Stimulated activated naive CD8-positive, alpha-beta T cell treated with anti-CD3 and anti-CD28 coated beads, Interleukin-15, Interleukin-2, amounts not matched to agents 100 ng/mL and 50 ng/mL, for 24 hours (primary cell): ENCODE data around the gene CAMTA1.

ENCODE experiments used
- H3K27ac Mint-ChIP-seq: one replicate; pipeline ENCODE4 v1.8.0; 2021; ENCODE audit warnings: mild to moderate bottlenecking, mixed read lengths
- H3K27me3 Mint-ChIP-seq: one replicate; pipeline ENCODE4 v1.8.0; 2021; ENCODE audit warnings: mixed read lengths
- H3K36me3 Mint-ChIP-seq: one replicate; pipeline ENCODE4 v1.8.0; 2021; ENCODE audit warnings: low read depth, mixed read lengths
- H3K4me1 Mint-ChIP-seq: one replicate; pipeline ENCODE4 v1.8.0; 2021; ENCODE audit warnings: low read depth, mixed read lengths
- H3K4me3 Mint-ChIP-seq: one replicate; pipeline ENCODE4 v1.8.0; 2021; ENCODE audit warnings: mild to moderate bottlenecking, mixed read lengths
- H3K9me3 Mint-ChIP-seq: one replicate; pipeline ENCODE4 v1.8.0; 2021; ENCODE audit warnings: mixed read lengths

The CAMTA1 gene

DNA sequence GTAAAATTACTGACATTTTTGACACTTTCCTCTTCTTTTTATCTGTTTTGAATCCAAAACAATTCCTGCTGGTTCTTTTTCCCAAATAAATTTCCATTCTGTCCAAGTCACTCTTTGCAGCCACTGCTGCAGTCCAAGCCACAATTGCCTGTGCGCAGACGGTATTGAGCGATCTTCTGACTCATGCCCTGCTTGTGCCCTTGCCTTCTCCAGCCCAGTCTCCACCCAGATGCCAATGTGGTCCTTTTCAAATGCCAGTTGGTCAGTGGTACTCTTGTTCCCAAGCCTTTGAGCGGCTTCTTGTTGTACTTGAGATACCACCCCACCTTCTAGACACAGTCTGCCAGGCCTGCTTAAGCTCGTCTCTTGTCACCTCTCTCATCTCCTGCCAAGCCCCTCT lies 78.9 kb downstream of the CAMTA1 start:
- peaks cover 38% of the 10 kb centered on the region for H3K4me1 Mint-ChIP-seq
- peaks cover 18% of the 10 kb centered on the region for H3K36me3 Mint-ChIP-seq
- H3K9me3 Mint-ChIP-seq: no peaks in the 10 kb centered on the region
- H3K27me3 Mint-ChIP-seq: no peaks in the 10 kb centered on the region
- no peak overlapping the region for H3K27ac Mint-ChIP-seq
- H3K4me3 Mint-ChIP-seq: no peak overlapping the region

DNA sequence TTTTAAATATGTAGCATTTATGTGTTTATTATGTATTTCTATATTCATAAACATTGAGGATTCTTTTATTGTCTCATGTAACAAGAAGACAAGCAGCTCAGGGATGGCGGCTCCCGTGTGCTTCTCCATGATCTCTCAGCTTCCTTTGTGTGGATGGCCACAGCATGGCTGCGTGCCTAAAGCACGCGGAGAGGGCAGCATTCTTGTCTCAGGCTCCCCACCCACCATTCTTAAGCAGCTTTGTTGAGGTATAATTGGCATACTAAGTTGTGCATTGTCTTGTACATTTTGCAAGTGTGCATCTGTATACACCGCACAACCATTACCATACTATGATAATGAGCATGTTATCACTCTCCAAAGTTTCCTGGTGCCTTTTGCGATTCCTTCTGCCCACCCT lies 81.6 kb downstream of the CAMTA1 start:
- no peaks in the 10 kb centered on the region for H3K27me3 Mint-ChIP-seq
- no peak overlapping the region for H3K4me3 Mint-ChIP-seq
- peaks cover 12% of the 10 kb centered on the region for H3K36me3 Mint-ChIP-seq
- H3K9me3 Mint-ChIP-seq: no peaks in the 10 kb centered on the region
- no peak overlapping the region for H3K27ac Mint-ChIP-seq
- H3K4me1 Mint-ChIP-seq: peaks cover 31% of the 10 kb centered on the region

GRCh38 chr1:6867321-6867720 lies 82.1 kb downstream of the CAMTA1 start:
- H3K27ac Mint-ChIP-seq: no peak overlapping the region
- peaks cover 36% of the 10 kb centered on the region for H3K4me1 Mint-ChIP-seq
- H3K4me3 Mint-ChIP-seq: no peak overlapping the region
- no peaks in the 10 kb centered on the region for H3K27me3 Mint-ChIP-seq
- peaks cover 12% of the 10 kb centered on the region for H3K36me3 Mint-ChIP-seq
- no peaks in the 10 kb centered on the region for H3K9me3 Mint-ChIP-seq

DNA sequence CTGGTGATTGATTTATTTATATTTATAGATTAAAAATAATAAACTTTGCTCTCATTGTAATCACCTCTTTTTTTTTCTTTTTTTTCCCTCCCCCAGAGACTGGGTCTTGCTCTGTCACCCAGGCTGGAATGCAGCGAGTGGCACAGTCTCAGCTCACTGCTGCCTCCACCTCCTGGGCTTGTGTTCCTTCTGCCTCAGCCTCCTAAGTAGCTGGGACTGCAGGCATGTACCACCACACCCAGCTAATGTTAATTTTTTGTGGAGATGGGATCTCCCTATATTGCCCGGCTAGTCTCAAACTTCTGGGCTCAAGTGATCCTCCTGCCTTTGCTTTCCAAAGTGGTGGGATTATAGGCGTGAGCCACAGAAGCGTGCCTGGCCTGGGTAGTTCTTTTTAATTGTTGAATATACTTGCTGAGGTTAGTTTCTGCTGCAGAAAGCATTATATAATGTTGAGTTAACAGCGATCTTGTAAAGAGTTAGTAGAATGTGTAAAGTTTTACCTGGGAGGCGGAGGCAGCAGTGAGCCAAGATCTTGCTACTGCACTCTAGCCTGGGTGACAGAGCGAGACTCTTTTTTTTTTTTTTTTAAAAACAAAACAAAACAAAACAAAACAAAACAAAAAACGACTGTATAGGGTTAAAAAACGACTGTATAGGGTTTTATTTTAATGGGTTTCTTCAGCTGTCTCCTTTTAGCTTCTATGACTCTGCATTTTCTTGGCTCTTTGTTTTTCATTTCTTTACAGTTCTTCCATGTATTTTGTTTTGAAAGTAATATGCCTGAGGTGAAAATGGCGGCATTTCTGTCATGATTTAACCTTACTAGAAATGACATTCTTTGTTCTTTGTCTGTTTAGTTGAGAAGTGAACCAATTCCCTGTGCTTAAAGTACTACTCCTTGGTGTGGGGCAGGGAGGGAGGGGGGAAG lies 82.7 kb downstream of the CAMTA1 start:
- H3K27ac Mint-ChIP-seq: no peak overlapping the region
- H3K27me3 Mint-ChIP-seq: no peaks in the 10 kb centered on the region
- no peaks in the 10 kb centered on the region for H3K9me3 Mint-ChIP-seq
- H3K4me1 Mint-ChIP-seq: peaks cover 42% of the 10 kb centered on the region
- H3K4me3 Mint-ChIP-seq: no peak overlapping the region
- peaks cover 18% of the 10 kb centered on the region for H3K36me3 Mint-ChIP-seq

GRCh38 chr1:6868660-6869380 lies 83.6 kb downstream of the CAMTA1 start:
- H3K4me3 Mint-ChIP-seq: no peak overlapping the region
- H3K9me3 Mint-ChIP-seq: no peaks in the 10 kb centered on the region
- peaks cover 16% of the 10 kb centered on the region for H3K36me3 Mint-ChIP-seq
- no peak overlapping the region for H3K27ac Mint-ChIP-seq
- peaks cover 42% of the 10 kb centered on the region for H3K4me1 Mint-ChIP-seq
- H3K27me3 Mint-ChIP-seq: no peaks in the 10 kb centered on the region

- Mint-ChIP-seq H3K4me3 (no peak overlapping the region), H3K27me3 (no peaks in the 10 kb centered on the region), H3K36me3 (peaks cover 13% of the 10 kb centered on the region), H3K9me3 (no peaks in the 10 kb centered on the region), H3K4me1 (peaks cover 42% of the 10 kb centered on the region), H3K27ac (no peak overlapping the region)
These were observed 84.3 kb downstream of the CAMTA1 start for GRCh38 chr1:6869545-6869944.

DNA sequence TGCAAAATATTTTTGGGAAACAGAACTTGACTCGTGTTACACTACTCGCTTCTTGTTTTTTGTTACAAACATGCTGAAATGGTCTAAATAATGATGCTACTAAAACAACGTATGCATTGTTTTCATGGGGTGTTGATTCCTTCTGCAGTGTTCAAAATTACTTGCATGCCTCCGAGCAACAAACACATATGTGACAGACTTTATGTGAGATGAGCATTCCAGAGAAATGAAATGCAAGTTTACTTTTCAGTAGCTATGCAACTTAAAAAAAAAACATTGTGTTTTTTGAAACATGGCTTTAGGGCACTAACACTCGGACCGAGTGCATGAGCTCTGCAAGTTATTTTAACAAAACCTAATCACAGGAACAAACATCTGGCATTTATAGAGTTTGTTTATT lies 84.8 kb downstream of the CAMTA1 start:
- no peak overlapping the region for H3K4me3 Mint-ChIP-seq
- H3K9me3 Mint-ChIP-seq: no peaks in the 10 kb centered on the region
- H3K4me1 Mint-ChIP-seq: peaks cover 42% of the 10 kb centered on the region
- no peak overlapping the region for H3K27ac Mint-ChIP-seq
- peaks cover 12% of the 10 kb centered on the region for H3K36me3 Mint-ChIP-seq
- no peaks in the 10 kb centered on the region for H3K27me3 Mint-ChIP-seq

GRCh38 chr1:6870571-6870970 lies 85.3 kb downstream of the CAMTA1 start:
- Mint-ChIP-seq H3K9me3 (no peaks in the 10 kb centered on the region), H3K4me1 (peaks cover 42% of the 10 kb centered on the region), H3K27ac (no peak overlapping the region)

GRCh38 chr1:6871300-6871972 lies 86.2 kb downstream of the CAMTA1 start:
- Mint-ChIP-seq H3K9me3 (no peaks in the 10 kb centered on the region), H3K27ac (no peak overlapping the region), H3K36me3 (peaks cover 17% of the 10 kb centered on the region), H3K4me3 (no peak overlapping the region), H3K27me3 (no peaks in the 10 kb centered on the region), H3K4me1 (peaks cover 40% of the 10 kb centered on the region)

More at GRCh38 chr1:6870571-6870970, 85.3 kb downstream of the CAMTA1 start:
- Mint-ChIP-seq H3K27me3 (no peaks in the 10 kb centered on the region), H3K4me3 (no peak overlapping the region), H3K36me3 (peaks cover 12% of the 10 kb centered on the region)

- Mint-ChIP-seq H3K4me1 (peaks cover 35% of the 10 kb centered on the region), H3K9me3 (no peaks in the 10 kb centered on the region), H3K27ac (no peak overlapping the region), H3K27me3 (no peaks in the 10 kb centered on the region), H3K4me3 (no peak overlapping the region), H3K36me3 (peaks cover 21% of the 10 kb centered on the region)
These were observed 87.5 kb downstream of the CAMTA1 start for GRCh38 chr1:6872573-6873261.

DNA sequence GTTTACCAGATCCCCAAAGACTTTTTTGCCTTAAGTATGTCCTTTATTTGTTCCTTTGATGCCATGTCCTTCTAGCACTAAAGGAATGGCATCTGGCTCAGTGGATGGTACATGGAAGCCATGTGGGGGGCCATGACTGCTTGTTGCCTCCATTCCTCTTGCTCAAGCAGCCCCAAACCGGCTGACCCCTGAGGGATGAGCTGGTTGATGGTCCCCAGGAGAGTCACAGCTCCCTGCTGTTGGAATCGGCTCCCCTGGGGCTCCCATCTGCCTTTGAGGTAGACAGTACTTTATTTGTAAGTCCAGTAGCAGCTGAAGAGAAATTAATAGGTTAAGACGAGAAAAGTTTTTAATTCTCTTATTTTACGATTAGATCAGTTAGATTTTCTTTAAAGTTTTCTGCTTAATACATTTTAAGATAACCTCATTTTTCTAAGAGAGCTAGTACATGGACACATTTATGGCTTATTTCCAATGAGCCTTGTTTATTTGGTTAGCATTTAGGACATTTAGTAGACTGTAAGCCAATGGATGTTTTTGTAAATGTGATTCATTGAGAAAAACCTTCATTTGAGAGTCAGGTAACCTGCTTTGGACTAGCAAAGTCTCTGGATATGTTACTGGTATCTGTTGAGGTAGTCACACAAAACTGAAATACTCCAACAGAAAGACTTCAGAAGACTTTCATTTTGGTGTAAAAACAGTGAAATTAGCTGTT lies 88.2 kb downstream of the CAMTA1 start:
- no peaks in the 10 kb centered on the region for H3K27me3 Mint-ChIP-seq
- H3K36me3 Mint-ChIP-seq: peaks cover 24% of the 10 kb centered on the region
- peaks cover 28% of the 10 kb centered on the region for H3K4me1 Mint-ChIP-seq
- H3K27ac Mint-ChIP-seq: no peak overlapping the region
- H3K4me3 Mint-ChIP-seq: no peak overlapping the region
- no peaks in the 10 kb centered on the region for H3K9me3 Mint-ChIP-seq

DNA sequence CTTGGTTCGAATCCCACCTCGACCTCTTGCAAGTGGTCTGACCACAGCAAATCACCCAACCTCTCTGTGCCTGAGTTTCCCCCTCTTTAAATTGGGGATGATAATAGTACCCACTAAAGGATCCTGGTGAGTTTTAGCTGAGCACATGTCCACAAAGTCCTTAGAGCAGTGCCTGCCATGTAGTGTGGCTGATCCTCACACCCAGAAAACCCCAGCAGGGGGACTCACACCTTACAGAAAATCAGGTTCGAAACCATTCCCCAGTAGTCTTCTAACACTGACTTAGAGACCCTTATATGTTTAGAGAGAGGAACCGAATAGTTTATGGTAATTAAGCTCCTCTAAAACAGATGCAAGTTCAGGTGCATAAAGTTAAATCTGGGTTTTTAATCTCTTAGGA lies 89.0 kb downstream of the CAMTA1 start:
- H3K9me3 Mint-ChIP-seq: no peaks in the 10 kb centered on the region
- H3K4me3 Mint-ChIP-seq: no peak overlapping the region
- H3K27me3 Mint-ChIP-seq: no peaks in the 10 kb centered on the region
- no peak overlapping the region for H3K27ac Mint-ChIP-seq
- peaks cover 27% of the 10 kb centered on the region for H3K36me3 Mint-ChIP-seq
- H3K4me1 Mint-ChIP-seq: peaks cover 21% of the 10 kb centered on the region

DNA sequence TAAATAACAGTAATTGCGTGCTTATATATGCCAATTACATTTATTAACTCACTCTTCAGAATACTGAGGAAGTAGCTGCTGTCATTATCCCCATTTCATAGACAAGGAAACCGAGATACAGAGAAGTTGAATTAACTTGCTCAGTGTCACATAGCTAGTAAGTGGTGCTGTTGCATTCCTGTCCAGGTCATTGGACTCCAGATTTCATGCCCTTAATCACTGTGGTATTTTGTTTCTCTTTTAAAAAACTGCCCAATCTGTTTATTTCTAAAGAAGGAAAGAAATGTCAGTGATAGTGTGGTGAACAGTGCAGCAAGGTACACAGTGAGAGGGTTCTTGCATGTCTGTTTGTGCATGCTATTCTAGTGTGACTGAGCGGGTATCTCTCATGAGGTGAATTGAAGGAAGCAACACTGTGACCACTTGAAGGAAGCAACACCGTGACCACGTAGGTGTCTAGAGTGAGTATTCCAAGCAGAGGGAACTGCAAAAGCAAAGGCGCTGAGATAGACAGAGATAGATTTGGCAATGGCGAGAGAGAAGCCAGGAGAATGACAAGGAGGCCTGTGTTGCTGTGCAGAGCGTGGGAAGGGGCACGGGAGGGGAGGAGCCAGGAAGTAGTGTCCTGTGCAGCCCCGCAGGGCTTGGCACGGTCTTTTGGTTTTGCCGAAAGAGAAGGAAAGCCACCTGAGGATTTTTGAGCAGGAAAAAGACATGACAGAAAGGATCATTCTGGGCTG lies 95.9 kb downstream of the CAMTA1 start:
- Mint-ChIP-seq H3K4me3 (no peak overlapping the region), H3K36me3 (peaks cover 15% of the 10 kb centered on the region), H3K27ac (no peak overlapping the region), H3K4me1 (peaks cover 14% of the 10 kb centered on the region), H3K9me3 (no peaks in the 10 kb centered on the region), H3K27me3 (no peaks in the 10 kb centered on the region)
